Activated T-cell treated with anti-CD3 and anti-CD28 coated beads, Interleukin-2, amount 50 U/mL, for 1 hour (primary cell): ENCODE results near the gene VPS29.
"Not testable (repeated sequence)": the region's sequence is repeated elsewhere in the genome, so short reads cannot be mapped to it uniquely, and the experiment has no call there.

Experiments used
- DNase-seq: peaks from one replicate; pipeline ENCODE4 v3.0.0-alpha.2; 2020

Gene VPS29

DNA sequence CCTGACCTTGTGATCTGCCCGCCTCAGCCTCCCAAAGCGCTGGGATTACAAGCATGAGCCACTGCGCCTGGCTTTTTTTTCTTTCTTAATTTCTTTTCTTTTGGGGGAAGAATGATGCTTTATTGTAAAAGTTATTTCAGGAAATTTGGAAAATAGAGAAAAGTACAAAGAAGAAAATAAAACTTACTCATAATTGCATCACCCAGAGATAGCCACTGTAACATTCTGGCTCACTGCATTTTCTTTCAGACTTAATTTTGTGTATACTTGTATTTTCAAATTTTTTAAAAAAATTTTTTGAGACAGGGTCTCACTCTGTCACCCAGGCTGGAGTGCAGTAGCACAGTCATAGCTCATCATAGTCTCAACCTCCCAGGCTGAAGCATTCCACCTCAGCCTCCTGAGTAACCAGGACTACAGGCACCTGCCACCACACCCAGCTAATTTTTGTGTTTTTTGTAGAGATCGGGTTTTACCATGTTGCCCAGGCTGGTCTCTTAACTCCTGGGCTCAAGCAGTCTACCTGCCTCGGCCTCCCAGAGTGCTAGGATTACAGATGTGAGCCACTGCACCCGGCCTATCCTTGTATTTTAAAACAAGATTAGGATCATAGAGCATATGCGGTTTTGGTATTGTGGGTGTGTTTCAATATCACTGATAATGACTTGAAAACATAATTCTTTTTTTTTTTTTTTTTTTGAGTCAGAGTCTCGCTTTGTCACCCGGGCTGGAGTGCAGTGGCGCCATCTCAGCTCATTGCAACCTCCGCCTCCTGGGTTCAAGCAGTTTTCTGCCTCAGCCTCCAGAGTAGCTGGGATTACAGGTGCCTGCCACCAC is 19.2 kb upstream of the VPS29 start:
- not testable (repeated sequence) for DNase-seq

DNA sequence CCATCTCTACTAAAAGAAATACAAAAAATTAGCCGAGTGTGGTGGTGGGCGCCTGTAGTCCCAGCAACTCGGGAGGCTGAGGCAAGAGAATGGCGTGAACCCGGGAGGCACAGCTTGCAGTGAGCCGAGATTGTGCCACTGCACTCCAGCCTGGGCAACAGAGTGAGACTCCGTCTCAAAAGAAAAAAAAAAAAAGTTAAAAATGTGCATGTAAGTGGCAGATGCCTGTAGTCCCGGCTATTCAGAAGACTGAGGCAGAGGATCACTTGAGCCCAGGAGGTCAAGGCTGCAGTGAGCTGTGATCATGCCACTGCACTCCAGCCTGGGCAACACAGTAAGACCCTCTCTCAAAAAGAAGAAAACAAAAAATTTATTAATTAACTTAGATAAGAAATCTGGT is 16.1 kb upstream of the VPS29 start:
- DNase-seq, result not testable (repeated sequence)

DNA sequence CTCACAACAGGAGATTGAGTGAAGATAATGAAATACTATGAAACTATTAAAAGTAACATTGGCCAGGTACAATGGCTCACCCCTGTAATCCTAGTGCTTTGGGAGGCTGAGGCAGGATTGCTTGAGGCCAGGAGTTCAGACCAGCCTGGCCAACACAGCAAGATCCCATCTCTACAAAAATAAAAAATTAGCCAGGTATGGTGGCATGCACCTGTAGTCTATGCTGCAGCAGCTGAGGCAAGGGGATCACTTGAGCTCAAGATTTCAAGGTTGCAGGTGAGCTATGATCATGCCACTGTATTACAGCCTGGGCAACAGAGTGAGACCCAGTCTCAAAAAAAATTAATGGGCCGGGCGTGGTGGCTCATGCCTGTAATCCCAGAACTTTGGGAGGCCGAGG is 15.1 kb upstream of the VPS29 start:
- no peak for DNase-seq

DNA sequence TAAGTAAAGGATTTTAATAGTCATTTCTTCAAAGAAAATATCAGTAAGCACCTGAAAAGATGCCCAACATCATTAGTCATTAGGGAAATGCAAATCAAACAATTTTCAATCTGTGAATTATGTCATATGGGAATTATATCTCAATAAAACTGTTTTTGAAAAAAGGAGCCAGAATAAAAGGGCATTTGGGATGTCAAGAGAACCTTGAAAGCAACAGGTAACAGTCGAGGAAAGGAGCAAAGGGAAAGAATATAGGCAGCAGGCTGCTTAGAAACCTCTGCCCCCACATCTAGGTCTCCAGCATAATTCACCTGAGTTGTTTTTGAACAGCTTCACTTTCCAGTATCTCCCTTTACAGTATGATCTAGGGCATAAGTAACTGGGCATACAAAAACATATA is 12.5 kb upstream of the VPS29 start:
- no peak for DNase-seq

DNA sequence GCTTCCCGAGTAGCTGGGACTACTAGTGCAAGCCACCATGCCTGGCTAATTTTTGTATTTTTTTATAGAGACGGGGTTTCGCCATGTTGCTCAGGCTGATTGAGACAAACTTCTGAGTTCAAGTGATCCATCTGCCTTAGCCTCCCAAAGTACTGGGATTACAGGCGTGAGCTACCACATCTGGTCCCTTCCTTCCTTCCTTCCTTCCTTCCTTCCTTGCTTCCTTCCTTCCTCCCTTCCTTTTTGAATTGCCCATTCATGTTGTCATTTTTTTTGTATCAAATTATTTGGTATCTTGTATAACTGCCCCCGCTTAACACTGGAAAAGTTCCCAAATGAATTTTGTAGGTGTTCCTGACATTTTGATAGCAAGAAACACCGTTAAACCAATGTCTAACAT is 11.9 kb upstream of the VPS29 start:
- DNase-seq, result no peak

DNA sequence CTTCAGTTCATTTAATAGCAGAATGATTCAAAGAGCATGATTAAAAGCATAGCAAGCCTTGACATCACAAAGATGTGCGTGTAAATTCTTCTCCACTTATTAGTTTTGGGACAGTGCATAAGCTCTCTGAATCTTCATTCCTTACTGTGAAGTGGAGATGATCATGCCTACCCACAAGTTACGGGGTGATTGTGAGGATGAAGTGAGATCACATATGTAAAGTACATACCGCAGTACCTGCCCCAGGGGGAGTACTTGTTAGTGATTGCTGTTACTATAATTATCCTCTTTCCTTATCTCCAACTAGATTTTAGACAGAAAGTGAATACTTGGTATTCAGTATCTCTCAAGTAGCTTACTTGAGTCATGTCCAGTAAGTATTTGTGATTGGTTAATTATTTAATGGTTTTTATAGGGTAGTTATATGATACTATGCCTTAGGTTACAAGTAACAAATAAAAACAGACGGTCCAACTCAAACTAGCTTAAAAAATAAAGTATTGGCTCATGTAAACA is 6.2 kb upstream of the VPS29 start:
- no peak for DNase-seq

DNA sequence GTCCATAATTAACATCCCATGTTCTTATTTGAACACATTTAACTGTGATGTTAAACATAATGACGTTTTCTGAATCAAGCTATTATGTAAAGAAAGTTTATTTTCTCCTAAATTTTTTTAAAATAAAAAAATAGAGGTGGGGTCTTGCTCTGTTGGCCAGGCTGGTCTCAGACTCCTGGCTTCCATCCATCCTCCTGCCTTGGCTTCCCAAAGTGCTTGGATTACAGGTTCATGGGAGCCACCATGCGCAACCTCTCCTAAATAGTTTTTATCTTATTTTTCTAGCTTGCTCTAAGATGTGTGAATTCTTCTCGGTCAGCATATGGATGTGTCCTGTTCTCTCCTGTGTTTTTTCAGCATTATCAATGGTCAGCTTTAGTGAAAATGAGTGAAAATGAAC is 3.4 kb upstream of the VPS29 start:
- no peak for DNase-seq

DNA sequence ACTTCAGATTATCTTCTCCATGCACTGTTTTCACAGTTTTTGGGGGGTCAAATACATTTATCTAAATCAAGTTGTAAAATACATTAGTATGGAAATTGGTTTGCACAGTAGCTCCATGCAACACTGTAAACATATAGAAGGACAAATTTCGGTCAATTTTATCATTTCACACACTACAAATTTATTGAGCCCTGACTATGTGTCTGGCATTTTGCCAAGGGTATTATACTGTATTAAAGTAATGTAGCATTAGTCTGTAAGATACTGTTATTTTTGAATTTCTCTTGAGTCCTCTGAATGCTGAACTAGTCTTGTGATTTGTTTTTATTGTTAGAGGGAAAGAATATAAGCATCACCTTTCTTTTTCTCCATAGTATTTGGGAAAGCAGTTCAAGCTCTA is 1.5 kb upstream of the VPS29 start:
- no peak for DNase-seq

DNA sequence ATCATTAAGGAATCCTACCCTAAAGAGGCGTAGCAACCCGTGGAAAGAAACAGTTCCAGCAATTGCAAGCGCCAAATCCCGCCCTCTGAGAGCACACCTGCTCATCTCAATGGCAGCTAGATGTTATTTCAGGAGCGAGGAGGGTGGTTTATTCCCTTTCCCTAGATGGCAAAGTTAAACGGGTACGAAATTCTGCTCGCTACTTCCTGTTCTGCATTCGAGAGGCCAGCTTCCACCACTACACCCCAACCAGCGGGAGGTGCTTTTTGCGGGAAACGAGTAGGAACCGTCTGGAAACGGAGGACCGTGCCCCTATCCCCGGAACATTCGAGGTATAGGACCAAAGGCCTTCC is 536 bp downstream of the VPS29 start:
- DNase-seq, result no peak

DNA sequence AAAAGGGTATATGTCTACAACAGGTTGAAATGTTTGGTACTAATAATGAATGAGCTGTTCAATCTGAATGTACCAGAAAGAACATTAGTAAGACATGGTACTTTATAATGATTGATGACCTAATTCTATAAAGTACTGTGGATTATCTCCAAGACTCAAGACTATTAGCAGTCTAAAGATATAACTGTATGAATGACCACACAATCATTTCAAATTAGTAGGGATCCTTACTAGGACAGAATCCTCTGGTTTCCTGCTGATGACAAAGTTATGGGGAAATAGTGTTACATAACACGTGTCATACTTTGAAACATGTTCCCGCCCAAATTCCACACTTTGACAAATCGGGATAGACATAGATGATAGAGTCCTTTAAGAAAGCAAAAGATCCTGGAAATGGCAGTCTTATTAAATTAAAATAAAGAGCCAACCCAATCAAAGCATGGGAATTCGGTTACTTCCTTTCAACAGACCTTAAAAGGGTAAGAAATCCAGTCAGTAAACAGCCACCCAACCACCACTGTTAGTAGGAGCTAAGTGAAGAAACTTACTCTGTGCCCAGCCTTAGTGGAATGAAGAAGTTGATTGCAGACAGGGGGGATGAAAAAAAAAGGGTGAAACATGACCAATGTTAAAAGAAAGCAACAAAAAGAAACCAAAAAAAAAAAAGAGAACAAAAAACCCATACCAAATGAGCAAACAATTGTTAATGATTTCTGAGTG is 2.8 kb downstream of the VPS29 start:
- no peak for DNase-seq

DNA sequence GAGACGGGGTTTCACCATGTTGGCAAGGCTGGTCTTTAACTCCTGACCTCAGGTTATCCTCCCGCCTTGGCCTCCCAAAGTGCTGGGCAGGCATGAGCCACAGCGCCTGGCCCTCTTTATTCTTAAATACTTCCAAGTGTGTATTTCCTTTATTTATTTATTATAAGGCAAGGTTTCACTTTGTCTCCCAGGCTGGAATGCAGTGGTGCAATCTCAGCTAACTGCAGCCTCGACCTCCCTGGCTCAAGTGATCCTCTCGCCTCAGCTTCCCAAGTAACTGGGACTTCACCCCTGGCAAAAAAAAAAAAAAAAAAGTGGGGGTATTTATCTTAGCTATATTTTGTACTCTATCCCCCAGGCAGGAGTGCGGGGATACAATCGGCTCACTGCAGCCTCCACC is 26.5 kb downstream of the VPS29 start:
- no peak for DNase-seq

DNA sequence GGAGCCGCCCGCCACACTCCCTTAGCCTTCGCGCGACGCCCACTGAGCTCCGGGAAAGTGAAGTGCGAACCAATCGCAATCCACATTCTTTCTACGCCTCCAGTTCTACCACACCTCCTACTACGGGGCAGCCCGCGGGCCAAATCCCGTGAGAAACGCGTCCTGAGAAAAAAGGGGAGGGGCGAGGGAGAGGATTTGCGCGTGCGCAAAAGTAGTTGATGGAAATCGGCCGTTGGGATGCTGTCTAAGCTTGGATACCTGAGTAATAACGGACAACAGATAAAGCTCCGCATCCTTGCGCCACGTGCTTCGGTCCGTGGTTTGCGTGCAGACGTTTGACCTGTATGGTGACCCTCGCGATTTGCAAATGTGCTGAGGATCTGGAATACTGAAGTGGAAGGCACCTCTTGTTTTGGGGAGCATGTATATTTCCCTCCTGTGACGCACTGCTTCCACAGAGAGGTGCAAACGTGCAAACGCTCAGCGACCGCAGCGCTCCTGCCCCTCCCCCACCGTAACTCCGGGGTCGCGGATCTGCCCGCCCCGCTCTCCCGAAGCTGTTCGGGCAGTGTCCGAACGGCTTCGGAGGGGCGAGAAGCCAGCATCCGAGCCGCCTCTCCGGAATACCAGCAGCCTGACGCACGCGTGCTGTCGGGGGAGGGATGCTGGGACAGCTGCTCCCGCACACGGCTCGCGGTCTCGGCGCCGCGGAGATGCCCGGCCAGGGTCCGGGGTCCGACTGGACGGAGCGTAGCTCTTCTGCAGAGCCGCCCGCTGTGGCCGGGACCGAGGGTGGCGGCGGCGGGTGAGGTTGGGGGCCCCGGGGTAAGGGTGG is 33.5 kb downstream of the VPS29 start, which contains the start of the genes FAM216A and GPN3:
TSS of gene FAM216A (plus strand) at position 632 of the 835 bp plus-strand sequence. CDS start at position 663, 31 bp downstream.
TSS of gene GPN3 (minus strand) at position 44 of the 835 bp plus-strand sequence. CDS start 54 bp downstream, outside the sequence.
- DNase-seq, result peak; percentile 92

DNA sequence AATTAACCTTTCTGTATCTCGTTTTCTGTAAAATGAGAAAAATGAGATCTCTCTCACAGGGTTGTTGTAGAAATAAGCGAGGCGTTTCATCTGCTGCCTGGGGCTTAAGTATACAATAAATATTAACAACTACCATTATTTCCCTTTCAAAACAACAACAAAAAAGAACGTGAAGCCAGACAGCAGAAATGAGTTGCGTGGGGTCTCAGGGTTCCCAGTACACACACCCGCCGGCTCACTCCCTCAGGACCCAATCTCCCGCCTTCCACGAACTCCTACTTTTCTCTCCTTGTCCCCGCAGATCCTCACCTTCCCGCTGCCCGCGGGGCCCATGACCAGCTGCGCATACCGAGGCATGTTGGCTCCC is 34.1 kb downstream of the VPS29 start:
- no peak for DNase-seq

DNA sequence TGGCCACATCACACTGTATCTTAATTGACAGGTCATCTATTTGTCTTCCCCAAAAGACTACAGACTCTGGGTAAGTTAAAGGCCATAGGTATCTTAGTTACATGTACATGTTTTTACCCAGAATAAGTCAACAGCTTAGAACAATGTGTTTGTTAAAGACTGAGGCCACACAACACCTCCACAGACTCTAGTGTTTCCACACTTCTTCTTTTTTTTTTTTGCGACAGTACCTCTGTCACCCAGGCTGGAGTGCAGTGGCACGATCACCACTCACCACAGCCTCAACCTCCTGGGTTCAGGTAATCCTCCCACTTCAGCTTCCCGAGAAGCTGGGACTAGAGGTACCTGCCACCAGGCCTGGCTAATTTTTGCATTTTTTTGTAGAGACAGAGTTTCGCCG is 35.1 kb downstream of the VPS29 start:
- no peak for DNase-seq

DNA sequence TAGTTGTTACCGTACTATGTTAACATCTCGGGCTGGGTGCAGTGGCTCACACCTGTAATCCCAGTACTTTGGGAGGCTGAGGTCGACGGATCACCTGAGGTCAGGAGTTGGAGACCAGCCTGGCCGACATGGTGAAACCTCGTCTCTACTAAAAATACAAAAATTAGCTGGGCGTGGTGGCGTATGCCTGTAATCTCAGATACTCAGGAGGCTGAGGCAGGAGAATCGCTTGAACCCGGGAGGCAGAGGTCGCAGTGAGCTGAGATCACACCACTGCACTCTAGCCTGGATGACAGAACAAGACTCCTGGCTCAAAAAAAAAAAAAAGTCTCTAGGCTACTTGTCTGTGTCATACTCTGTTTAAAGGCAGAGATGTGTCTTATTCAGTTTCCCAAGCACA is 36.1 kb downstream of the VPS29 start:
- not testable (repeated sequence) for DNase-seq

DNA sequence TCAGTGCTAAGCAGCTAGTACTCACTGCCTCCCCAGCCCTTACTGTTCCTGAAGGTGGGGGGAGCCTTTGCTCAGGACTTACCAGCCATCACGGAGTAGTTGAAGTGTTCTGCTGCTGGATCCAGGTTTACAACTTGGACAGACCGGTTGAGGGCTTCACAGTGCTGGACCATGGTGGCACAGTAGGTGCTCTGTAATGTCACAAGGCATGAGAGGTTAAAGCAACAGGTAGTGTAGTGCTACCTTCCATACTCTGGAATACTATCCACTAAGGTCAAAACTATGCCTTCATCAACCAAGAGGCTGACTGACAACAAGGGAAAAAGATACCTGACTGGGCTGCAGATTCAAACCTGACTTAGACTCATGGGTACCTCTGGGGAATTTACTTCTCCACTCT is 36.9 kb downstream of the VPS29 start:
- DNase-seq, result no peak

DNA sequence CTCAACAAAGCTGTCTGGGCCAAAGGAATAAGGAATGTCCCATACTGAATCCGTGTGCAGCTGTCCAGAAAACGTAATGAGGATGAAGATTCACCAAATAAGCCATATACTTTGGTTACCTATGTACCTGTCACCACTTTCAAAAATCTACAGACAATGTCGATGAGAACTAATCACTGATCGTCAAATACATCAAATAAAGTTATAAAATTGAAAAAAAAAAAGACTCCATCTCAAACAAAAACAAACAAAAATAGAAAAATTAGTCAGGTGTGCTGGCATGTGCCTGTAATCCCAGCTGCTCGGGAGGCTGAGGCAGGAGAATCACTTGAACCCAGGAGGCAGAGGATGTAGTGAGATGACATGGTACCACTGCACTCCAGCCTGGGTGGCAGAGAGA is 40.7 kb downstream of the VPS29 start:
- not testable (repeated sequence) for DNase-seq

DNA sequence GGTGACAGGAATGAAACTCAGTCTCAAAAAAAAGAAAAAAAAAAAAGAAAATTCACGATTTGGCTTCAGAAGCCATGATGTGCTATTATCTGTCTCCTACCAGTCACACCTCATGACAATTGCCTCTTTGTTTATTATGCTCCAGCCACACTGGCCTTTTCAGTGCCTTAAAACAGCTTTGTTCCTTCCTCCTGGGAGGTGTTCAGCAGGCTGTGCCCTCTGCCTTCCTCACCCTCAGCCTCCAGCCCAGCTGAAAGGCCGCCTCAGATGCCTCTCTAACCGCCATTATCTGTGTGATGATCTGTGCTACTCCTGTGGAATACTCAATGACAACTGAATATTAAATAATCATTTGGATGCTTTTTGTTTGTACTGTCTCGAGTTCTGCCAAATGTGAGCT is 43.2 kb downstream of the VPS29 start:
- no peak for DNase-seq

DNA sequence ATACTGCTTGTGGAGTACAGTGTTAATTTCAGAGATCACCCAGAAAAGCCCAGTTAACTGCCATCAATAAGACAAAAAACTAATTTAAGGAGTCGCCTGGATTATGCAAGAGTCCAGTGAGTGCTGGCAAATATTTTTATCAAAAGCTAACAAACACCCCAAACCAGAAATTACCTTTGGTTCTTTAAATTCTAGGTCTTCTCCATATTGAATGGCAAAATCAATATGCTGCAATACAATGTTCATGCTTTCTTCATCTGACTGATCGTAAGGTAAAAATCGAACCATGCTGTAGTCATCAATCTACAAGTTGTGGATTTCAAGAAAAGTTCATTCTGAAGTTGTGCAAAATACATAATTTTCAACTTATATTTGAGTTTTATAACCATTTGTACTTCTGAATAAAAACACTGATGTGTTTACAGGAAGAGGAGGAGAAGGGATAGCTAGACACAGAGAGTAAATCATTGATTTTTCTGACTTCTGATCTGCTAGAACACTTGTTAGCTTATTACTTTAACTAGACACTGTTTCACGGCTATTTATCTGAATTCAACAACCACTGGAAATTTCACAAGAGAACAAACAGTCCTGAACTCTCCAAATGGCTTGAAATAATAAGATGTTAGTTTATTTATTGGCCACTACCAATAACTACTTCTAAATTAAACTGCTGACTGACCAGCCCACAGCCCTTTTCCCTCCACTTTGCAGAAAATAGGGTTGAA is 48.2 kb downstream of the VPS29 start:
- no peak for DNase-seq

DNA sequence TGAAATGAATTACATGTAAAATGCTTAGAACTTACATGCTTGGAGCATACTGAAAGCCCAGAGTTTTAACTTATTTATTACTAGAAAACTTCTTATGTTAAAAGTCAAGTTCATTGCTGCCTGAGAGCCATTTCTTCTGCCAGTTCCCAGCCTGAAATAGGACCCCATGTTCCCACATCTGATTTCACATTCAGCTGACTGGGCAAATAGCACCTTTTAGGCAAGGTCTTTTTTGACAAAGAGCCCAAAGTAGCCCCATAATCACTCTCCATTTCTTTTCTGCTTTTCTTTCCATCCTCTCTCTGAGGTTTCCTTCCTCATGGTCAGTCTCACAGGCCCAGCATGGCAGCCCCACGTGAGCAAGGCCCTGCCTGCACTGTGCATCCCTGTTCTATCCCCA is 50.6 kb downstream of the VPS29 start:
- no peak for DNase-seq

DNA sequence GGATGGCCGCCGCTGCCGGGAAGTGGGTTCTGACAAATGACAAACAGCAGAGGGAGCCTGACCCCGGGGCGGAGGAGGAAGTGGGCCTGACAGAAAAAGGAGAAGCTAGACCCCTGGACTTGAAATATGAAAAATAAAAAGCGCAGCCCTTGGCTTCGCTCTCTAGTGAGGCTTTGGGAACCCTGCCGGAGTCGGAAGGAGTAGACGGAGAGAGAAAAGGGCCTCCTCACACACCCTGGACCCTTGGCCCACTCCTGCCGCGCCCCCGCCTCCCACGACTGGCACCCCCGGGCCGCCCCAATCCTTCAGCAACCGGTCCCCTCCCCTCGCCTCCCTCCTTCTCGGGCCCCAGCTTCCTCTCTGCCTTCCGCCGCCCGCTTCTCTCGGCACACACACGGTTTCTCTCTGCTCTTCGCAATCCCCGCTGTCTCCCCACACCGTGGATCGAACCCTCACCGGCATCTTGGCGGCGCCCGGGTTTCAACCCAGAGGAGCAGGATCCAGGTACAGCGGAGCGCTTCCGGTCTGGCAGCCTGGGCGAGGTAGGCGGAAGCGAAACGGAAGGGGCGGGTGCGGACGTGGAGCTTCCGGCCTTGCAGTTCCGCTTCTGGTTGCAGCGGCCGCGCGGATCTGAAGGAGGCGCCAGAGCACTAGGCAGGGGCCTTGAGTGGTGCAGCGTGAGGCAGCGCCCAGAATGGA is 52.0 kb downstream of the VPS29 start, which contains the start of gene ARPC3:
TSS of gene ARPC3 (minus strand) at position 539 of the 699 bp plus-strand sequence. CDS start at position 462, 77 bp downstream.
- DNase-seq, result peak; percentile 93

DNA sequence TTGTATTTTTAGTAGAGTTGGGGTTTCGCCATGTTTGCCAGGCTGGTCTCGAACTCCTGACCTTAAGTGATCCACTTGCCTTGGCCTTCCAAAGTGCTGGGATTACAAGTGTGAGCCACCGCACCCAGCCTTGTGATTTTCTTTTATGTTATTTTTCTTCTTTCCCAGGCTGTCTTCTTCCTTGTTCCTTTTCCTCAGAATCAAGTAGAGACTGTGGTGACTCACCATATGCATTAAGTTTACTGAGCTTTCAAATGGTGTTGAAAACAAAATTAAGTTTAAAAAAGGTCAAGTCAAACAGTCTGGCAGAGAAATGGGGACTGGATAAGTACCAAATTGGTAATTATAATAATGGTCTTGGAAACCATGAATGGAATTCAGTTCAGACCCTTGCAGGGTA is 57.5 kb downstream of the VPS29 start:
- DNase-seq, result no peak
